H1 (cell line): Measurements from ENCODE around the gene NOTCH2NLA. TPM values are rescaled to one million over a fixed set of nuclear protein-coding genes. Genes with fewer than 3 reads are reported as not detected.
"Not testable (repeated sequence)": the region's sequence is repeated elsewhere in the genome, so short reads cannot be mapped to it uniquely, and the experiment has no call there.

Experiments used
- CTCF ChIA-PET: fragments of 300-600 bp; sonication (Branson Sonifier 250); formaldehyde crosslinking; loops from one replicate; lab custom pipeline; 2021; ENCODE audit not compliant: partially characterized antibody; lab: Charles Lee
- POLR2A ChIA-PET: fragments of 300-600 bp; sonication (Branson Sonifier 250); formaldehyde crosslinking; loops from one replicate; lab custom pipeline; 2021; ENCODE audit warnings: inconsistent platforms; ENCODE audit not compliant: partially characterized antibody; lab: Charles Lee
- DNase-seq, 2 experiments: peaks; one replicate each; pipeline versions ENCODE4 v3.0.0 to v3.0.0-alpha.2; 2010 to 2022; ENCODE audit warnings: low spot score in 2 of 2, low read depth in 1 of 2, mixed read lengths in 1 of 2
- FAIRE-seq: peaks from 2 replicates; lab custom pipeline; 2011; peaks lifted over from hg19 to GRCh38; lab: Jason Lieb, UNC
- H2AFZ ChIP-seq: 2 replicates; pipeline ENCODE4 v1.8.1; 2012; ENCODE audit warnings: low read length, inconsistent platforms
- H2AK5ac ChIP-seq: 2 replicates; pipeline ENCODE4 v1.6.1; 2013; ENCODE audit warnings: low read depth, low read length
- H2BK120ac ChIP-seq: replicated peaks from 2 replicates; pipeline ENCODE3; 2013; ENCODE audit warnings: low read depth, low read length, inconsistent platforms
- H2BK12ac ChIP-seq: 2 replicates; pipeline ENCODE4 v1.6.1; 2013; ENCODE audit warnings: low read depth, low read length
- H2BK15ac ChIP-seq: 2 replicates; pipeline ENCODE4 v1.6.1; 2013; ENCODE audit warnings: low read length
- H2BK20ac ChIP-seq: 2 replicates; pipeline ENCODE4 v1.6.1; 2013; ENCODE audit warnings: low read length
- H2BK5ac ChIP-seq: 2 replicates; pipeline ENCODE4 v1.6.1; 2013; ENCODE audit warnings: low read depth, low read length
- H3K14ac ChIP-seq: 2 replicates; pipeline ENCODE4 v1.6.1; 2013; ENCODE audit warnings: inconsistent platforms; ENCODE audit not compliant: insufficient read length
- H3K18ac ChIP-seq: 2 replicates; pipeline ENCODE4 v1.6.1; 2013; ENCODE audit warnings: low read length; ENCODE audit errors: extremely low read depth
- H3K23ac ChIP-seq: 2 replicates; pipeline ENCODE4 v1.6.1; 2013; ENCODE audit warnings: inconsistent platforms; ENCODE audit not compliant: insufficient read length
- H3K23me2 ChIP-seq: 2 replicates; pipeline ENCODE4 v1.6.1; 2013; ENCODE audit warnings: low read depth, low read length
- H3K27ac ChIP-seq: 2 replicates; pipeline ENCODE4 v1.6.1; 2011; ENCODE audit warnings: low read depth, low read length, inconsistent platforms
- H3K27me3 ChIP-seq, 4 experiments: replicated peaks in 1 of 4; 1 replicate in 1 of 4; 2 replicates in 3 of 4; pipeline versions ENCODE4 v1.6.1 to v1.8.1; 2011 to 2013; ENCODE audit warnings: low read length in 3 of 4, mild to moderate bottlenecking in 3 of 4, inconsistent platforms in 2 of 4, mixed read lengths in 2 of 4, moderate library complexity in 1 of 4; ENCODE audit not compliant: control insufficient read depth in 3 of 4, insufficient read depth in 3 of 4; ENCODE audit errors: extremely low read depth in 1 of 4
- H3K36me3 ChIP-seq, 4 experiments: 2 replicates each; pipeline versions ENCODE4 v1.6.1 to v1.8.1; 2011 to 2013; ENCODE audit warnings: mild to moderate bottlenecking in 4 of 4, low read length in 3 of 4, moderate library complexity in 2 of 4, control low read depth in 1 of 4, inconsistent platforms in 1 of 4; ENCODE audit not compliant: insufficient read depth in 4 of 4, control insufficient read depth in 2 of 4
- H3K4ac ChIP-seq: replicated peaks from 2 replicates; pipeline ENCODE3; 2013; ENCODE audit warnings: low read length, low read depth, mixed read lengths, inconsistent platforms; ENCODE audit not compliant: insufficient read length
- H3K4me1 ChIP-seq, 4 experiments: replicated peaks in 1 of 4; 1 replicate in 1 of 4; 2 replicates in 3 of 4; pipeline versions ENCODE4 v1.6.1 to v1.8.1; 2011 to 2013; ENCODE audit warnings: low read length in 3 of 4, inconsistent platforms in 2 of 4, mixed read lengths in 1 of 4; ENCODE audit not compliant: insufficient read depth in 4 of 4, control insufficient read depth in 3 of 4
- H3K4me2 ChIP-seq, 2 experiments: 2 replicates each; pipeline versions ENCODE4 v1.6.1 to v1.8.1; 2011 to 2013; ENCODE audit warnings: low read depth in 2 of 2, low read length in 2 of 2, control low read depth in 1 of 2, inconsistent platforms in 1 of 2, mild to moderate bottlenecking in 1 of 2; ENCODE audit not compliant: insufficient read depth in 1 of 2
- H3K4me3 ChIP-seq, 4 experiments: fragments of 200-600, 300-600 bp in 1 of 4; sonication (generic), shearing (Covaris generic), sonication (Bioruptor Twin) in 1 of 4; 2 replicates each; pipeline versions ENCODE4 v1.5.1 to v1.8.1; 2011 to 2016; ENCODE audit warnings: low read length in 4 of 4, low read depth in 3 of 4, control low read depth in 2 of 4, inconsistent platforms in 2 of 4, mild to moderate bottlenecking in 2 of 4, mixed read lengths in 1 of 4, moderate library complexity in 1 of 4; ENCODE audit not compliant: insufficient read depth in 2 of 4; ENCODE audit errors: extremely low read depth in 1 of 4
- H3K56ac ChIP-seq: replicated peaks from 2 replicates; pipeline ENCODE3; 2013; ENCODE audit warnings: low read depth, mild to moderate bottlenecking, mixed read lengths, low read length, inconsistent platforms; ENCODE audit not compliant: insufficient read length
- H3K79me1 ChIP-seq: 2 replicates; pipeline ENCODE4 v1.6.1; 2013; ENCODE audit warnings: low read depth, low read length, control low read depth
- H3K79me2 ChIP-seq, 2 experiments: 2 replicates each; pipeline versions ENCODE4 v1.6.1 to v1.8.1; 2012 to 2013; ENCODE audit warnings: low read length in 2 of 2, mild to moderate bottlenecking in 2 of 2, inconsistent platforms in 1 of 2; ENCODE audit not compliant: insufficient read depth in 2 of 2, control insufficient read depth in 1 of 2
- H3K9ac ChIP-seq, 4 experiments: replicated peaks in 1 of 4; 1 replicate in 1 of 4; 2 replicates in 3 of 4; pipeline versions ENCODE4 v1.6.1 to v1.8.1; 2011 to 2013; ENCODE audit warnings: low read depth in 3 of 4, low read length in 3 of 4, control low read depth in 2 of 4, mild to moderate bottlenecking in 2 of 4, moderate library complexity in 2 of 4, inconsistent platforms in 1 of 4; ENCODE audit errors: extremely low read depth in 1 of 4
- H3K9me3 ChIP-seq, 2 experiments: 2 replicates each; pipeline versions ENCODE4 v1.6.1 to v1.8.1; 2012 to 2013; ENCODE audit warnings: mild to moderate bottlenecking in 2 of 2, moderate library complexity in 2 of 2, control low read depth in 1 of 2, inconsistent platforms in 1 of 2, low read depth in 1 of 2, low read length in 1 of 2, mixed read lengths in 1 of 2; ENCODE audit not compliant: insufficient read depth in 2 of 2
- H4K20me1 ChIP-seq, 2 experiments: replicated peaks in 1 of 2; 2 replicates each; pipeline versions ENCODE3 to v1.8.1; 2011 to 2013; ENCODE audit warnings: inconsistent platforms in 2 of 2, low read length in 2 of 2, mild to moderate bottlenecking in 1 of 2; ENCODE audit not compliant: insufficient read depth in 2 of 2, control insufficient read depth in 1 of 2
- H4K5ac ChIP-seq: 2 replicates; pipeline ENCODE4 v1.6.1; 2013; ENCODE audit warnings: low read length, low read depth, mixed read lengths, inconsistent platforms; ENCODE audit not compliant: insufficient read length
- H4K8ac ChIP-seq: 2 replicates; pipeline ENCODE4 v1.8.0; 2013; ENCODE audit warnings: mild to moderate bottlenecking, moderate library complexity, low read length, inconsistent platforms; ENCODE audit not compliant: insufficient read depth; ENCODE audit errors: extremely low read depth
- H4K91ac ChIP-seq: replicated peaks from 2 replicates; pipeline ENCODE3; 2013; ENCODE audit warnings: low read length, mixed read lengths, inconsistent platforms; ENCODE audit not compliant: insufficient read length
- WGBS, 2 experiments: shearing (Covaris generic) in 1 of 2; methylation state at CpG; one replicate each; pipeline versions ENCODE4 v1.1.6 to v1.1.7; 2013 to 2015; ENCODE audit warnings: low lambda C conversion rate in 2 of 2, mixed read lengths in 2 of 2, inconsistent platforms in 1 of 2, low coverage in 1 of 2, missing lambda C conversion rate in 1 of 2; ENCODE audit not compliant: insufficient replicate concordance in 2 of 2, insufficient coverage in 1 of 2, insufficient read length in 1 of 2; ENCODE audit errors: extremely low coverage in 1 of 2, missing lambda C conversion rate in 1 of 2; 5-methylcytosine and 5-hydroxymethylcytosine counted together
- polyA plus RNA-seq, 7 experiments: library from polyadenylated mRNA; depleted of rRNA in 3 of 7; stranded (reverse) in 5 of 7; unstranded in 2 of 7; fragments of >200 nt in 5 of 7; fragments of 200-250 nt in 2 of 7; gene quantifications; 1 replicate in 5 of 7; 2 replicates in 1 of 7; 4 replicates in 1 of 7; pipeline versions ENCODE4 v1.2.1 to v1.2.3, GENCODE V29; 2011 to 2013; ENCODE audit warnings: missing spikeins in 2 of 7, mixed read lengths in 2 of 7
- total RNA-seq: library from RNA; stranded (reverse); fragmentation: NEBNext Ultra II Directional; extraction: Animal tissue kit (Norgen Biotek cat#: 25700); gene quantifications from 2 replicates; pipeline ENCODE4 v1.2.1, GENCODE V29; 2021

Gene NOTCH2NLA
- total and polyA plus RNA-seq, 2 of the 8 experiments (the other 6 are each of a cell fraction or from before 2014, with no cell fraction given): 4.1 to 6.2 TPM

DNA sequence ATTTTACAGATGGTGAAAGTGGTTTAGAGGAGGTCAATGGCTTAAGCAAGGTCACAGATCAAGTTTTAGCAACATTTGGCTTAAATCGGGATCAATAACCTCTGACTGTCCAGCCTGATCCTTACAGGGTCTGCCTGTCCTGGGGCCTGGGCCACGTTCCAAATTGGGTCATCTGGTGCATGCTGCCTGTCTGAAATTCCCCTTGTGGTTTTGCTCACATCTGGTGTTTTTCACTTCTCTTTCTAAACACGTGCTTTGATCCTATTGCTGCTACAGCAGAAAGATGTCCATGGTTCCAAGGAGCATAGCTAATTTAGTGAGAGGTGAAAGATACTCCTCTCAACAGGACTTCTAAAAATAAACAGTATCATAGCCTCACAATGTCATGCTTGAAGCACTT, 49.5 kb upstream of the NOTCH2NLA start:
- H3K79me2 ChIP-seq, H3K23ac ChIP-seq, H3K9ac ChIP-seq, H3K4ac ChIP-seq, FAIRE-seq, H3K27me3 ChIP-seq, H2BK20ac ChIP-seq, H2AFZ ChIP-seq, POLR2A ChIA-PET, H3K36me3 ChIP-seq, H3K14ac ChIP-seq, H3K27ac ChIP-seq, H4K5ac ChIP-seq, H2BK15ac ChIP-seq, H2AK5ac ChIP-seq, H3K23me2 ChIP-seq, H3K4me2 ChIP-seq, H3K18ac ChIP-seq, H2BK120ac ChIP-seq, H3K79me1 ChIP-seq, CTCF ChIA-PET, H3K4me3 ChIP-seq, H4K20me1 ChIP-seq, DNase-seq, H2BK12ac ChIP-seq, H3K56ac ChIP-seq, H4K8ac ChIP-seq, H3K4me1 ChIP-seq, H2BK5ac ChIP-seq, H3K9me3 ChIP-seq, H4K91ac ChIP-seq: not testable (repeated sequence)
- no CpG with 5 or more reads among the region's 3 CpGs for WGBS, 2 experiments

DNA sequence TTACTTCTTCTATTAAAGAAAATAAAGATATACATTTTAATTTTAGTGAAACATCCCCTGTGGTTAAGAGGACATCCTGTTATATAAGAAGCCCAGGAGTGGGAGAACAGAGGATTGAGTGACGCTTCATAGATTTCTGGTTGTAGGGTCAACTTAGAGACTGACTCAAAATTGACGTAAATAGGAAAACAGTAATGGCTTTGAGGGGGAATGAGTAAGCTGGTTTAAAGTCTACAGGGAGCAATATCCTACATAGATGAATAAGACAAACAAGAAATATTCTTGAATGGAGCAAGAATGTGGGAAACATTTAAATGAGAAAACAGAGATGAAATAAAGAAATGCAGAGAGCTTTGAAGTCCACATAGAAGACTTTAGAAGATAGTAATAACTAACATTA, 48.3 kb upstream of the NOTCH2NLA start:
- POLR2A ChIA-PET, H3K27me3 ChIP-seq, H3K14ac ChIP-seq, H4K20me1 ChIP-seq, H4K91ac ChIP-seq, H3K18ac ChIP-seq, H3K79me1 ChIP-seq, H3K27ac ChIP-seq, H2BK120ac ChIP-seq, CTCF ChIA-PET, H2BK20ac ChIP-seq, H3K4me1 ChIP-seq, H2BK15ac ChIP-seq, H3K79me2 ChIP-seq, H3K23me2 ChIP-seq, FAIRE-seq, H3K36me3 ChIP-seq, H2BK5ac ChIP-seq, H3K9me3 ChIP-seq, H4K5ac ChIP-seq, H3K4ac ChIP-seq, H3K23ac ChIP-seq, H4K8ac ChIP-seq, H2BK12ac ChIP-seq, H3K4me2 ChIP-seq, H2AK5ac ChIP-seq, H3K56ac ChIP-seq, H3K4me3 ChIP-seq, H3K9ac ChIP-seq, DNase-seq, H2AFZ ChIP-seq: not testable (repeated sequence)
- WGBS, 2 experiments: no CpG with 5 or more reads among the region's 2 CpGs
